ENCODE measurements around the gene PGAM2. TPM values are rescaled to one million over a fixed set of nuclear protein-coding genes. Genes with fewer than 3 reads are reported as not detected.

The PGAM2 gene
- polyA plus RNA-seq, 3 donors, result 0.13 TPM; not detected in 2

GRCh38 chr7:44106311-44107065 lies 41.1 kb upstream of the PGAM2 start:
- 74% methylated on average over 5 of the region's 10 CpGs for whole genome bisulfite sequencing (ENCODE audit: insufficient coverage)
- H3K9me3 Mint-ChIP-seq, result peaks cover 0 to 8% (median 0%) of the 10 kb centered on the region in 7 donors
- Histone ChIP-seq H3K79me2 (ENCODE audit: insufficient read depth, low read length) (no peaks in the 10 kb centered on the region), H4K20me1 (ENCODE audit: insufficient read depth, low read length) (no peaks in the 10 kb centered on the region), H3K4me3 (replicated peaks in 1 of 3; ENCODE audit: low read depth in 2 of 3, low read length in 3 of 3) (no peak overlapping the region), H3K4me2 (replicated peaks; ENCODE audit: extremely low read depth, low read length, poor library complexity, severe bottlenecking) (no peak overlapping the region), H3K27me3 (ENCODE audit: control insufficient read depth in 2 of 2, insufficient read depth in 2 of 2, low read length in 2 of 2) (peaks cover 14 to 34% of the 10 kb centered on the region in 2 donors), H3K9ac (ENCODE audit: insufficient read depth, low read length, poor library complexity, severe bottlenecking) (no peak overlapping the region), H3K4me1 (ENCODE audit: control insufficient read depth in 1 of 2, insufficient read depth in 2 of 2, low read length in 2 of 2) (peaks cover 0 to 5% of the 10 kb centered on the region in 2 donors), H3K36me3 (replicated peaks in 1 of 2; ENCODE audit: control insufficient read depth in 1 of 2, insufficient read depth in 2 of 2, low read length in 2 of 2) (no peaks in the 10 kb centered on the region), H2AFZ (ENCODE audit: insufficient read depth, low read depth, low read length, poor library complexity, severe bottlenecking) (no peak overlapping the region), H3K9me3 (replicated peaks in 1 of 2; ENCODE audit: control insufficient read depth in 1 of 2, insufficient read depth in 1 of 2, low read length in 2 of 2) (no peaks in the 10 kb centered on the region), H3K27ac (ENCODE audit: low read depth in 1 of 2, low read length in 2 of 2) (no peak overlapping the region)
- no peak for TF ChIP-seq CTCF (IDR thresholded peaks at IDR 0.05)
- H3K4me3 Mint-ChIP-seq, result no peak overlapping the region
- H3K27ac Mint-ChIP-seq, result no peak overlapping the region
- no peak for DNase-seq
- intact Hi-C loops (cut with micrococcal nuclease), result no loop called here
- H3K36me3 Mint-ChIP-seq, result no peaks in the 10 kb centered on the region
- H3K4me1 Mint-ChIP-seq, result peaks cover 3% of the 10 kb centered on the region
- H3K27me3 Mint-ChIP-seq (ENCODE audit: low read depth in 3 of 3), result peaks cover 37 to 43% (median 38%) of the 10 kb centered on the region in 3 donors

- no peak overlapping the region for H3K27ac Mint-ChIP-seq
- H3K4me1 ChIP-seq (ENCODE audit: control insufficient read depth in 1 of 2, insufficient read depth in 2 of 2, low read length in 2 of 2), result peaks cover 0 to 5% of the 10 kb centered on the region in 2 donors
- no peak for TF ChIP-seq CTCF (IDR thresholded peaks at IDR 0.05)
- peak overlapping the region in 1 of 2 donors; percentile 63 for H3K4me3 Mint-ChIP-seq
- no peaks in the 10 kb centered on the region for H3K9me3 ChIP-seq (replicated peaks in 1 of 2; ENCODE audit: control insufficient read depth in 1 of 2, insufficient read depth in 1 of 2, low read length in 2 of 2)
- no peak overlapping the region for H3K9ac ChIP-seq (ENCODE audit: insufficient read depth, low read length, poor library complexity, severe bottlenecking)
- H3K27me3 Mint-ChIP-seq (ENCODE audit: low read depth in 3 of 3), result peaks cover 37 to 44% (median 38%) of the 10 kb centered on the region in 3 donors
- peaks cover 3% of the 10 kb centered on the region for H3K4me1 Mint-ChIP-seq
- H3K4me3 ChIP-seq (replicated peaks in 1 of 3; ENCODE audit: low read depth in 2 of 3, low read length in 3 of 3), result no peak overlapping the region
- no peaks in the 10 kb centered on the region for H3K36me3 Mint-ChIP-seq
- intact Hi-C loops (cut with micrococcal nuclease), result no loop called here
- no peaks in the 10 kb centered on the region for H4K20me1 ChIP-seq (ENCODE audit: insufficient read depth, low read length)
- no peak overlapping the region for H3K4me2 ChIP-seq (replicated peaks; ENCODE audit: extremely low read depth, low read length, poor library complexity, severe bottlenecking)
- WGBS (ENCODE audit: insufficient coverage), result 51% methylated on average over 2 of the region's 2 CpGs
- no peak for DNase-seq
- H3K36me3 ChIP-seq (replicated peaks in 1 of 2; ENCODE audit: control insufficient read depth in 1 of 2, insufficient read depth in 2 of 2, low read length in 2 of 2), result no peaks in the 10 kb centered on the region
- H2AFZ ChIP-seq (ENCODE audit: insufficient read depth, low read depth, low read length, poor library complexity, severe bottlenecking), result no peak overlapping the region
- H3K27ac ChIP-seq (ENCODE audit: low read depth in 1 of 2, low read length in 2 of 2), result no peak overlapping the region
- H3K9me3 Mint-ChIP-seq, result peaks cover 0 to 8% (median 0%) of the 10 kb centered on the region in 7 donors
- H3K79me2 ChIP-seq (ENCODE audit: insufficient read depth, low read length), result no peaks in the 10 kb centered on the region
- peaks cover 14 to 34% of the 10 kb centered on the region in 2 donors for H3K27me3 ChIP-seq (ENCODE audit: control insufficient read depth in 2 of 2, insufficient read depth in 2 of 2, low read length in 2 of 2)
Observed at GRCh38 chr7:44105832-44106231, 40.5 kb upstream of the PGAM2 start.
